ENCODE data around the gene TPP1. TPM values are rescaled to one million over a fixed set of nuclear protein-coding genes. Genes with fewer than 3 reads are reported as not detected.

The TPP1 gene
- 27.2 TPM for polyA plus RNA-seq (2012; ENCODE audit: insufficient read depth, insufficient read length, low read depth)

DNA sequence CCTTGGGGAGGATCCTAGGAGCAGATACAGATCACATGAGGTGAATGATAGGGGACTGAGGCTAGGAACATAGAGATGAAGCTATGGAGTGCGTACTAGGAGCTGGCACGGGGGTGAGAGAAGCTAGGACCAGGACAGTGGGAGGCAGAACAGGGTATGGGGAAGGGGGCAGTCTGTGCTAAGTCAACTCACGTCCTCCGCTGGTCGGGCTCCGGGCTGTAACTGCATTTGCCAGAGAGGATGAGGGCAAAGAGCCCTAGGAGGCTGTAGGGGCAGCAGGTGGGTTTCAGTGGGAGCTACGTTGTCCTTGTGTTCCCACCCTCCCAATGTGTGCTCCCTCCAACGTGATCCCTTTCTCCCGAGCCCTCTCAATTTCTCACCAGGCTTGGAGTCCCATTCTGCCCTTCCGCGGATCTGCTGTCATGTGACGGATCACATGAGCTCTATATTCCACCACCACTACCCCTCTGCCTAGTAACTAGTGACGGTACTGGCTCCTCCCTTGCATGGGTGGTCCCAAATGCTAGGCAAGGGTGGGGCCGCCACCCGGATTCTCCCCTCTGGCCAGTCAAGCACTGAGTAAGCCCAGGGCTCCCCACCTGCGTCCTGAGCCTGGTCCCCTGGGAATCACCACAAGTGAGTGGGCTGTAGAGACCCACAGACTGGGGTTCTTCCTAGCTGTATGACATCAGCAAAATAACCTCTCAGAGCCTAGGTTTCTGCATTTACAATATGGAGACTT, at the start of gene TPP1:
Gene TPP1 (minus strand): TSS at position 419 of the 742 bp plus-strand sequence. CDS start 22 bp downstream, at position 397.
- Histone ChIP-seq H3K36me3 (no peaks in the 10 kb centered on the region), H3K9me3 (no peaks in the 10 kb centered on the region), H3K4me1 (no peaks in the 10 kb centered on the region), H3K4me3 (ENCODE audit: low read depth, low read length) (peak within 1 kb of the TSS; percentile 84), H3K27me3 (no peaks in the 10 kb centered on the region)
- TF ChIP-seq, protein P1, sequence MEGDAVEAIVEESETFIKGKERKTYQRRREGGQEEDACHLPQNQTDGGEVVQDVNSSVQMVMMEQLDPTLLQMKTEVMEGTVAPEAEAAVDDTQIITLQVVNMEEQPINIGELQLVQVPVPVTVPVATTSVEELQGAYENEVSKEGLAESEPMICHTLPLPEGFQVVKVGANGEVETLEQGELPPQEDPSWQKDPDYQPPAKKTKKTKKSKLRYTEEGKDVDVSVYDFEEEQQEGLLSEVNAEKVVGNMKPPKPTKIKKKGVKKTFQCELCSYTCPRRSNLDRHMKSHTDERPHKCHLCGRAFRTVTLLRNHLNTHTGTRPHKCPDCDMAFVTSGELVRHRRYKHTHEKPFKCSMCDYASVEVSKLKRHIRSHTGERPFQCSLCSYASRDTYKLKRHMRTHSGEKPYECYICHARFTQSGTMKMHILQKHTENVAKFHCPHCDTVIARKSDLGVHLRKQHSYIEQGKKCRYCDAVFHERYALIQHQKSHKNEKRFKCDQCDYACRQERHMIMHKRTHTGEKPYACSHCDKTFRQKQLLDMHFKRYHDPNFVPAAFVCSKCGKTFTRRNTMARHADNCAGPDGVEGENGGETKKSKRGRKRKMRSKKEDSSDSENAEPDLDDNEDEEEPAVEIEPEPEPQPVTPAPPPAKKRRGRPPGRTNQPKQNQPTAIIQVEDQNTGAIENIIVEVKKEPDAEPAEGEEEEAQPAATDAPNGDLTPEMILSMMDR (IDR thresholded peaks at IDR 0.05; ENCODE audit: low read depth, low read length): no peak
- DNase-seq: peak; percentile 84

DNA sequence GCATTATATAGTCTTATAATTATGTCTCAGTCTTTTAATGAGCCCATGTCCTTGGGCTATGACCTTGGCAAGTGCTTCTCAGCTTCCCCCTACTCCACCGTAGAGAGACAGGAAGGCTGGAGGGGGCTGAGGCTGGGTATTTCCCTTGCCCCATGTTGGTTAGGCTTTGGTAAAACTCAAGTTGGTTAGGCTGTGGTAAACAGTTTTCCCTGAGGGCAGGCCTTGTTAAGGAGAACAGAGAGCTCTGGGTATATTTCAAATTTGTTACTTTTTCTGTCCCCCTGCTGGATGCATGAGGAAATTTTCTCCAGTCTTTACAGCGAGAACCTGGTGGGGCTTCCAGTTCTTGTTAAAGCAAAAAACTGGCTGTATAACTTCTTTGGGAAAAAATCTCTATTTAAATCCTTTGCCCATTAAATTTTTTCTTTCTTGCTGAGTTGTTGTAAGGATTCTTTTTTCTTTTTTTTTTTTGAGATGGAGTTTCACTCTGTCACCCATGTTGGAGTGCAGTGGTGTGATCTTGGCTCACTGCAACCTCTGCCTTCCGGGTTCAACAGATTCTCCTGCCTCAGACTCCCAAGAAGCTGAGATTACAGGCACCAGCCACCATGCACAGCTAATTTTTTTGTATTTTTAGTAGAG, 48.6 kb upstream of the TPP1 start:
- Histone ChIP-seq H3K4me1 (no peaks in the 10 kb centered on the region), H3K36me3 (no peaks in the 10 kb centered on the region), H3K4me3 (ENCODE audit: low read depth, low read length) (no peak overlapping the region), H3K9me3 (no peaks in the 10 kb centered on the region), H3K27me3 (no peaks in the 10 kb centered on the region)
- no peak for DNase-seq
- TF ChIP-seq, protein P1 (IDR thresholded peaks at IDR 0.05; ENCODE audit: low read depth, low read length): peak; percentile 41

DNA sequence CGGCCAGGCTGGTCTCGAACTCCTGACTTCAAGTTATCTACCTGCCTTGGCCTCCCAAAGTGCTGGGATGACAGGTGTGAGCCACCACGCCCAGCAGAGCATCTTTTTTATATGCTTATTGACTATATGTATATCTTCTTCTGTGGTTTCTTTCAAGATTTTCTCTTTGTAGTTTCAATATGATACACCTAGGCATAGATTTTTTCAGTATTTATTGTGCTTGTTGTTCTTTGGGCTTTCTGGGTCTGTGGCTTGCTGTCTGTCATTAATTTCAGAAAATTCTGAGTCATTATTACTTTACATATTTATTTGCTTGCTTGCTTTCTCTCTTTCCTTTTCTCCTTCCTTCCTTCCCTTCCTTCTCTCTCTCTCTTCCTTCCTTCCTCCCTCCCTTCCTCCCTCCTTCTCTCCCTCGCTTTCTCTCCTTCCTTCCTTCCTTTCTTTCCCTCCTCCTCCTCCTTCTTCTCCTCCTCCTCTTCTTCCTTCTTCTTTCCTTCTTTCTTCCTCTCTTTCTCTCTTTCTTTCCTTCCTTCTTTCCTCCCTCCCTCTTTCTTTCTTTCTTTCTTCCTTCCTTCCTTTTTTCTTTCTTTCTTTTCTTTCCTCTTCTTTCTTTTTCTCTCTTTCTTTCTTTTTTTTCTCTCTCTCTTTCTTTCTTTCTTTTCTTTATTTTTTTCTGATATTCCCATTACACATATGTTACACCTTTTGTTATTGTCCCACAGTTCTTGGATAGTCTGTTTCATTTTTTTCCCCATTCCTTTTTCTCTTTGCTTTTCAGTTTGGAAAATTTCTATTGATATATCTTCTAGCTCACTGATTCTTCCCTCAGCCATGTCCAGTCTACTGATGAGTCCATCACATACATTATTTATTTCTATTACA, 47.3 kb upstream of the TPP1 start:
- Histone ChIP-seq H3K36me3 (no peaks in the 10 kb centered on the region), H3K4me3 (ENCODE audit: low read depth, low read length) (no peak overlapping the region), H3K4me1 (no peaks in the 10 kb centered on the region), H3K27me3 (no peaks in the 10 kb centered on the region), H3K9me3 (no peaks in the 10 kb centered on the region)
- no peak for DNase-seq
- TF ChIP-seq, protein P1 (IDR thresholded peaks at IDR 0.05; ENCODE audit: low read depth, low read length): no peak

DNA sequence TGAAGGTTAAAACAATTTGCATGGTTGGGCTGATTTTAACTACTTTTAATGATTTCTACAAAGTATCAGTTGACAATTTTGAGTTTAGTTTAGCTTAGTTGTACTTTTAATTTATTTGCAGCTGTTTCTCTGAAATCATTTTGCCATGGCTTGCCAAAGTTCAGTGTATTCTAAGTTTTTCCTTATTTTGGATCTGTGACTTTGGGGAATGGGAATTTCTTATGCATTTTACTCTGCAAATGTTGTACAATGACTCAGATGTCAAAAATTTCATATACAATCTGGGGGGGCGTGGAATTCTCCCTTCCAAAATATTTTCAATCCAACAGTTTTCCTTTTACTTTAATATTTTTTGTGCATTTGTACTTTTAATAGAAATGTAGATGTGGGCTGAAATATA, 45.3 kb upstream of the TPP1 start:
- H3K36me3 ChIP-seq: no peaks in the 10 kb centered on the region
- TF ChIP-seq, protein P1 (IDR thresholded peaks at IDR 0.05; ENCODE audit: low read depth, low read length): no peak
- H3K27me3 ChIP-seq: no peaks in the 10 kb centered on the region
- no peak overlapping the region for H3K4me3 ChIP-seq (ENCODE audit: low read depth, low read length)
- H3K9me3 ChIP-seq: no peaks in the 10 kb centered on the region
- no peaks in the 10 kb centered on the region for H3K4me1 ChIP-seq
- no peak for DNase-seq

DNA sequence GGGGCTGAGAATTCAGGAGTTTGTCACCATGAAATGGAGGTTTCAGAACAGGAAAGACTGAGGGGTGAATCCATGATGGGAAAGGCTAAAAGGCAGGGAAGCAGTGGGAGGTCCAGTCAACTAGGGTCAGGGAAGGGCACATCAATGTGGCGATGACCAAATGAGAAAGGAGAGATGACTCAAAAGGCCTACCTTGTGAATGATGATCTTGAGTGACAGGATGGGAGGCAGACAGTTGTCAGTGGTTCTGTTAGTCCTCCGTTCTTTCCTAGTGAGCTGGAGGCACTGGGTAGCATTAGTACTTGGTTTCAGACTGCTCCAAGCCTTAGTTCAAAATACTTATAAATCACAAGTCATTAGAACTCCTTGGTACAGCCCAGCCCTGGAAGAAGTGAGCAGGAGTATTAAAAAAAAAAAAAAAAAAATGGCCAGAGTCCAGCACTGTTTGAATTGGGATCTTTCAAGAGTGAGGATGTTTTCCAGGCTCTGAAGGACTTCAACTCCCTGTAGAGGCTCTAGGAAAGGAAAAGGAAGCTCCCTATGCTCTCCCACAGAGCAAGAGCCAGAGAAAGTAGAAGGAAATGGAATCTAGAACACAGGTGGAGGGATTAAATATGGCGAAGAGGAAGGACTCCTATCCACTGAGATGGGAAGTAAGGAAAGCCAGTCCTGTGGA, 44.7 kb upstream of the TPP1 start:
- DNase-seq: no peak
- Histone ChIP-seq H3K4me3 (ENCODE audit: low read depth, low read length) (no peak overlapping the region), H3K4me1 (no peaks in the 10 kb centered on the region), H3K9me3 (no peaks in the 10 kb centered on the region), H3K36me3 (no peaks in the 10 kb centered on the region), H3K27me3 (no peaks in the 10 kb centered on the region)
- TF ChIP-seq, protein P1 (IDR thresholded peaks at IDR 0.05; ENCODE audit: low read depth, low read length): no peak

Measured in BE2C (cell line).